Caco-2 (cell line): ENCODE measurements around the gene MYL11. TPM values are rescaled to one million over a fixed set of nuclear protein-coding genes. Genes with fewer than 3 reads are reported as not detected.
A peak's percentile ranks its signal among the peaks of the same experiment; 100 is the strongest.

Source experiments
- BruUV-seq: library from RNA; stranded (reverse); fragments of 400-500 nt; replicated peaks from 2 replicates; lab custom pipeline; 2021; lab: Mats Ljungman, UMichigan
- CTCF ChIA-PET: fragments of 300-600 bp; sonication (Branson Sonifier 250); formaldehyde crosslinking; loops from one replicate; lab custom pipeline; 2022; ENCODE audit warnings: antibody characterized with exemption; lab: Charles Lee
- POLR2A ChIA-PET: fragments of 300-600 bp; sonication (Branson Sonifier 250); formaldehyde crosslinking; loops from one replicate; lab custom pipeline; 2022; ENCODE audit warnings: antibody characterized with exemption; lab: Charles Lee
- DNase-seq, 2 experiments: peaks; one replicate each; pipeline versions ENCODE4 v3.0.0 to v3.0.0-alpha.2; 2020 to 2022
- H3K27me3 ChIP-seq: replicated peaks from 2 replicates; pipeline ENCODE4 v1.6.0; 2011; ENCODE audit warnings: low read length; ENCODE audit not compliant: control insufficient read depth, insufficient read depth
- H3K36me3 ChIP-seq: 2 replicates; pipeline ENCODE4 v1.5.1; 2011; ENCODE audit warnings: low read length; ENCODE audit not compliant: control insufficient read depth, insufficient read depth
- H3K4me1 ChIP-seq: fragments of 250-450 bp; sonication (Bioruptor Pico); 2 replicates; pipeline ENCODE4 v1.5.1; 2020; ENCODE audit warnings: mild to moderate bottlenecking
- H3K4me3 ChIP-seq: 2 replicates; pipeline ENCODE4 v1.5.1; 2011; ENCODE audit warnings: low read depth, mild to moderate bottlenecking, control low read depth, low read length
- H3K9me3 ChIP-seq: fragments of 250-450 bp; sonication (Bioruptor Pico); 2 replicates; pipeline ENCODE4 v1.5.1; 2020; ENCODE audit warnings: mild to moderate bottlenecking, moderate library complexity
- H3K27ac Mint-ChIP-seq: one replicate; pipeline ENCODE4 v1.8.0; 2022; ENCODE audit warnings: mixed read lengths; ENCODE audit not compliant: unreplicated experiment
- H3K27me3 Mint-ChIP-seq: one replicate; pipeline ENCODE4 v1.8.0; 2022; ENCODE audit warnings: mixed read lengths; ENCODE audit not compliant: insufficient read depth, unreplicated experiment
- H3K36me3 Mint-ChIP-seq: one replicate; pipeline ENCODE4 v1.8.0; 2022; ENCODE audit warnings: mild to moderate bottlenecking, mixed read lengths; ENCODE audit not compliant: insufficient read depth, unreplicated experiment
- H3K4me1 Mint-ChIP-seq: one replicate; pipeline ENCODE4 v1.8.0; 2022; ENCODE audit warnings: low read depth, mixed read lengths; ENCODE audit not compliant: unreplicated experiment
- H3K4me3 Mint-ChIP-seq: one replicate; pipeline ENCODE4 v1.8.0; 2022; ENCODE audit warnings: mild to moderate bottlenecking, moderate library complexity, mixed read lengths; ENCODE audit not compliant: unreplicated experiment
- H3K9me3 Mint-ChIP-seq: one replicate; pipeline ENCODE4 v1.8.0; 2022; ENCODE audit warnings: mixed read lengths; ENCODE audit not compliant: unreplicated experiment
- CTCF ChIP-seq, 2 experiments: fragments of 200-600 bp in 1 of 2; IDR thresholded peaks; 1 replicate in 1 of 2; 2 replicates in 1 of 2; pipeline versions ENCODE4 v1.5.1 to v1.8.0; 2011 to 2022; ENCODE audit warnings: antibody characterized with exemption in 1 of 2, control low read depth in 1 of 2, inconsistent platforms in 1 of 2, low read depth in 1 of 2, low read length in 1 of 2, mild to moderate bottlenecking in 1 of 2, moderate library complexity in 1 of 2; ENCODE audit not compliant: insufficient read depth in 1 of 2, severe bottlenecking in 1 of 2, unreplicated experiment in 1 of 2
- intact Hi-C: fragments of 100-400 bp; cut with micrococcal nuclease; formaldehyde crosslinking; loops from one replicate; pipeline ENCODE4 v1.10.0; 2022; ENCODE audit not compliant: unreplicated experiment
- total RNA-seq: library from RNA; stranded (reverse); gene quantifications from 2 replicates; pipeline ENCODE4 v1.2.3, GENCODE V29; 2022

The MYL11 gene
- total RNA-seq, 1 experiment from 2014 or later: 2.9 TPM

- H3K4me1 Mint-ChIP-seq: peaks cover 26% of the 10 kb centered on the region
- DNase-seq: no peak
- Histone ChIP-seq H3K4me3 (peak overlapping the region; percentile 15; the same call in 1 of the 2 replicates), H3K4me1 (peaks cover 22% of the 10 kb centered on the region), H3K36me3 (no peaks in the 10 kb centered on the region), H3K27me3 (no peaks in the 10 kb centered on the region), H3K9me3 (no peaks in the 10 kb centered on the region)
- intact Hi-C loops: no loop called here
- H3K27me3 Mint-ChIP-seq: no peaks in the 10 kb centered on the region
- ChIA-PET CTCF (no interaction called here), POLR2A (interaction anchor here (1.1 kb wide), 1 partner anchor 21 kb away, joined by 4 read pairs; the partner anchor contains the start of gene CD2BP2)
- no TSS peak for BruUV-seq
- H3K36me3 Mint-ChIP-seq: peaks cover 24% of the 10 kb centered on the region
- H3K4me3 Mint-ChIP-seq: no peak overlapping the region
- no peak overlapping the region for H3K27ac Mint-ChIP-seq
- H3K9me3 Mint-ChIP-seq: no peaks in the 10 kb centered on the region
- TF ChIP-seq CTCF (IDR thresholded peaks at IDR 0.05; ENCODE audit: insufficient read depth in 1 of 2, low read depth in 1 of 2, low read length in 1 of 2, severe bottlenecking in 1 of 2, unreplicated experiment in 1 of 2): no peak
Observed at GRCh38 chr16:30376461-30376902, 1.9 kb downstream of the MYL11 start.

GRCh38 chr16:30377050-30377811 lies 2.6 kb downstream of the MYL11 start:
- Mint-ChIP-seq H3K4me3 (peak overlapping the region; percentile 87), H3K27me3 (no peaks in the 10 kb centered on the region), H3K9me3 (no peaks in the 10 kb centered on the region), H3K4me1 (peaks cover 19% of the 10 kb centered on the region), H3K27ac (peak overlapping the region; percentile 98), H3K36me3 (peaks cover 26% of the 10 kb centered on the region)
- CTCF ChIA-PET: interaction anchor here (0.6 to 1.4 kb wide), 3 partner anchors 18 to 265 kb away, joined by 3 to 7 read pairs (median 3); partner anchors contain the start of gene ZNF48
- BruUV-seq: TSS peak; percentile 89
- DNase-seq: no peak
- H3K9me3 ChIP-seq: no peaks in the 10 kb centered on the region
- intact Hi-C loops: no loop called here
- no peaks in the 10 kb centered on the region for H3K36me3 ChIP-seq
- peak overlapping the region; percentile 79 for H3K4me3 ChIP-seq
- H3K27me3 ChIP-seq: no peaks in the 10 kb centered on the region
- no peak for TF ChIP-seq CTCF (IDR thresholded peaks at IDR 0.05; ENCODE audit: insufficient read depth in 1 of 2, low read depth in 1 of 2, low read length in 1 of 2, severe bottlenecking in 1 of 2, unreplicated experiment in 1 of 2)
- H3K4me1 ChIP-seq: peaks cover 18% of the 10 kb centered on the region
- POLR2A ChIA-PET: interaction anchor here (0.6 to 1.1 kb wide), 3 partner anchors 22 to 428 kb away, joined by 4 to 6 read pairs (median 6); partner anchors contain the start of gene CD2BP2

GRCh38 chr16:30377812-30378235 lies 3.2 kb downstream of the MYL11 start:
- peak; percentile 91 to 95 for DNase-seq
- BruUV-seq: no TSS peak
- H3K4me3 ChIP-seq: peak overlapping the region; percentile 79
- POLR2A ChIA-PET: interaction anchor here (0.6 kb wide), 3 partner anchors 24 to 428 kb away, joined by 3 to 6 read pairs (median 4); no protein-coding TSS in a partner anchor
- Mint-ChIP-seq H3K27me3 (no peaks in the 10 kb centered on the region), H3K4me1 (peaks cover 15% of the 10 kb centered on the region), H3K27ac (peak overlapping the region; percentile 98), H3K4me3 (peak overlapping the region; percentile 87), H3K36me3 (peaks cover 26% of the 10 kb centered on the region), H3K9me3 (no peaks in the 10 kb centered on the region)
- no peaks in the 10 kb centered on the region for H3K36me3 ChIP-seq
- CTCF ChIA-PET: interaction anchor here (0.6 to 1.4 kb wide), 3 partner anchors 17 to 266 kb away, joined by 3 to 7 read pairs (median 3); partner anchors contain the start of gene ZNF48
- H3K4me1 ChIP-seq: peaks cover 18% of the 10 kb centered on the region
- TF ChIP-seq CTCF (IDR thresholded peaks at IDR 0.05; ENCODE audit: insufficient read depth in 1 of 2, low read depth in 1 of 2, low read length in 1 of 2, severe bottlenecking in 1 of 2, unreplicated experiment in 1 of 2): no peak
- H3K9me3 ChIP-seq: no peaks in the 10 kb centered on the region
- no peaks in the 10 kb centered on the region for H3K27me3 ChIP-seq
- intact Hi-C loops: loop anchor here (1.0 to 2.0 kb wide), 3 partner anchors 17 to 313 kb away; partner anchors contain the start of genes ALDOA and ZNF48
